ENCODE data around the gene GFY. TPM values are rescaled to one million over a fixed set of nuclear protein-coding genes. Genes with fewer than 3 reads are reported as not detected.
"Not testable (repeated sequence)": the region's sequence is repeated elsewhere in the genome, so short reads cannot be mapped to it uniquely, and the experiment has no call there.

Gene GFY
- total RNA-seq, 1 experiment from 2014 or later: 0.34 TPM

GRCh38 chr19:49470615-49470978 is 45.4 kb downstream of the GFY start:
- Histone ChIP-seq H3K4me2 (ENCODE audit: low read depth, low read length, poor library complexity, severe bottlenecking) (no peak overlapping the region), H3K4me1 (ENCODE audit: low read length) (peaks cover 38% of the 10 kb centered on the region), H3K79me2 (ENCODE audit: low read length) (no peaks in the 10 kb centered on the region), H3K4me3 (ENCODE audit: low read length) (no peak overlapping the region), H2AFZ (ENCODE audit: low read length) (no peak overlapping the region), H3K9me2 (replicated peaks; ENCODE audit: insufficient read depth, low read length) (no peaks in the 10 kb centered on the region), H3K9me3 (ENCODE audit: low read length) (no peaks in the 10 kb centered on the region), H3K27me3 (ENCODE audit: low read length) (no peaks in the 10 kb centered on the region), H4K20me1 (ENCODE audit: insufficient read depth, low read depth, low read length) (no peaks in the 10 kb centered on the region), H3K36me3 (ENCODE audit: insufficient read depth, low read length) (0 out of 2 replicates have a peak, but pooled peaks cover 2% of the 10 kb centered on the region), H3K27ac (ENCODE audit: low read length) (no peak overlapping the region), H3K9ac (ENCODE audit: low read length) (no peak overlapping the region)
- no peak for DNase-seq

GRCh38 chr19:49472936-49473335 is 47.7 kb downstream of the GFY start:
- no peak overlapping the region for H3K27ac ChIP-seq (ENCODE audit: low read length)
- DNase-seq: peak; percentile 53
- H3K4me3 ChIP-seq (ENCODE audit: low read length): no peak overlapping the region

GRCh38 chr19:49473501-49473867 is 48.3 kb downstream of the GFY start:
- H3K9me3 ChIP-seq (ENCODE audit: low read length); H3K9me2 ChIP-seq (replicated peaks; ENCODE audit: insufficient read depth, low read length); H3K79me2 ChIP-seq (ENCODE audit: low read length); H3K36me3 ChIP-seq (ENCODE audit: insufficient read depth, low read length); H3K27ac ChIP-seq (ENCODE audit: low read length); H3K27me3 ChIP-seq (ENCODE audit: low read length); DNase-seq; H4K20me1 ChIP-seq (ENCODE audit: insufficient read depth, low read depth, low read length): not testable (repeated sequence)
- Histone ChIP-seq H2AFZ (ENCODE audit: low read length) (peak overlapping the region; percentile 78; the same call in 1 of the 2 replicates), H3K4me3 (ENCODE audit: low read length) (peak overlapping the region; percentile 75), H3K9ac (ENCODE audit: low read length) (peak overlapping the region; percentile 82), H3K4me1 (ENCODE audit: low read length) (peaks cover 32% of the 10 kb centered on the region), H3K4me2 (ENCODE audit: low read depth, low read length, poor library complexity, severe bottlenecking) (peak overlapping the region; percentile 90)

More at GRCh38 chr19:49472936-49473335, 47.7 kb downstream of the GFY start:
- Histone ChIP-seq H3K9me2 (replicated peaks; ENCODE audit: insufficient read depth, low read length) (no peaks in the 10 kb centered on the region), H3K4me2 (ENCODE audit: low read depth, low read length, poor library complexity, severe bottlenecking) (no peak overlapping the region), H3K79me2 (ENCODE audit: low read length) (no peaks in the 10 kb centered on the region), H4K20me1 (ENCODE audit: insufficient read depth, low read depth, low read length) (no peaks in the 10 kb centered on the region), H3K9ac (ENCODE audit: low read length) (no peak overlapping the region), H3K27me3 (ENCODE audit: low read length) (no peaks in the 10 kb centered on the region), H3K9me3 (ENCODE audit: low read length) (no peaks in the 10 kb centered on the region), H2AFZ (ENCODE audit: low read length) (no peak overlapping the region), H3K36me3 (ENCODE audit: insufficient read depth, low read length) (no peaks in the 10 kb centered on the region), H3K4me1 (ENCODE audit: low read length) (peaks cover 37% of the 10 kb centered on the region)

- Histone ChIP-seq H3K4me3 (ENCODE audit: low read length) (peak within 1 kb of the TSS; percentile 75), H3K4me1 (ENCODE audit: low read length) (peaks cover 27% of the 10 kb centered on the region)
- peak; percentile 96 for DNase-seq
Observed at GRCh38 chr19:49473868-49474541, 48.8 kb downstream of the GFY start, which contains the start of gene FLT3LG. Gene FLT3LG (plus strand): TSS chr19:49474215. CDS start chr19:49474640, 425 bp downstream.

GRCh38 chr19:49474542-49474924 is 49.3 kb downstream of the GFY start:
- Histone ChIP-seq H3K4me1 (ENCODE audit: low read length) (peaks cover 23% of the 10 kb centered on the region), H3K79me2 (ENCODE audit: low read length) (no peaks in the 10 kb centered on the region), H3K27ac (ENCODE audit: low read length) (no peak overlapping the region), H3K9ac (ENCODE audit: low read length) (peak overlapping the region; percentile 82), H3K36me3 (ENCODE audit: insufficient read depth, low read length) (no peaks in the 10 kb centered on the region), H3K27me3 (ENCODE audit: low read length) (no peaks in the 10 kb centered on the region), H2AFZ (ENCODE audit: low read length) (peak overlapping the region; percentile 78), H3K9me2 (replicated peaks; ENCODE audit: insufficient read depth, low read length) (no peaks in the 10 kb centered on the region), H3K4me3 (ENCODE audit: low read length) (peak overlapping the region; percentile 75), H4K20me1 (ENCODE audit: insufficient read depth, low read depth, low read length) (no peaks in the 10 kb centered on the region), H3K4me2 (ENCODE audit: low read depth, low read length, poor library complexity, severe bottlenecking) (peak overlapping the region; percentile 90), H3K9me3 (ENCODE audit: low read length) (no peaks in the 10 kb centered on the region)
- DNase-seq: no peak

More at GRCh38 chr19:49473868-49474541, 48.8 kb downstream of the GFY start, which contains the start of gene FLT3LG:
- H3K9me3 ChIP-seq (ENCODE audit: low read length): no peaks in the 10 kb centered on the region
- peak within 1 kb of the TSS; percentile 78 for H2AFZ ChIP-seq (ENCODE audit: low read length)
- no peaks in the 10 kb centered on the region for H3K9me2 ChIP-seq (replicated peaks; ENCODE audit: insufficient read depth, low read length)
- no peaks in the 10 kb centered on the region for H3K36me3 ChIP-seq (ENCODE audit: insufficient read depth, low read length)
- H4K20me1 ChIP-seq (ENCODE audit: insufficient read depth, low read depth, low read length): no peaks in the 10 kb centered on the region
- H3K4me2 ChIP-seq (ENCODE audit: low read depth, low read length, poor library complexity, severe bottlenecking): peak within 1 kb of the TSS; percentile 90
- no peaks in the 10 kb centered on the region for H3K79me2 ChIP-seq (ENCODE audit: low read length)
- no peaks in the 10 kb centered on the region for H3K27me3 ChIP-seq (ENCODE audit: low read length)
- H3K9ac ChIP-seq (ENCODE audit: low read length): peak within 1 kb of the TSS; percentile 82
- H3K27ac ChIP-seq (ENCODE audit: low read length): no peak within 1 kb of the TSS

- H3K4me2 ChIP-seq (ENCODE audit: low read depth, low read length, poor library complexity, severe bottlenecking): peak overlapping the region; percentile 90
- no peaks in the 10 kb centered on the region for H3K36me3 ChIP-seq (ENCODE audit: insufficient read depth, low read length)
- H3K4me3 ChIP-seq (ENCODE audit: low read length): peak overlapping the region; percentile 75; the same call in 1 of the 2 replicates
- no peaks in the 10 kb centered on the region for H3K79me2 ChIP-seq (ENCODE audit: low read length)
- H3K9me3 ChIP-seq (ENCODE audit: low read length): no peaks in the 10 kb centered on the region
- no peak overlapping the region for H3K27ac ChIP-seq (ENCODE audit: low read length)
- no peak for DNase-seq
- no peaks in the 10 kb centered on the region for H3K9me2 ChIP-seq (replicated peaks; ENCODE audit: insufficient read depth, low read length)
- peaks cover 16% of the 10 kb centered on the region for H3K4me1 ChIP-seq (ENCODE audit: low read length)
- no peak overlapping the region for H2AFZ ChIP-seq (ENCODE audit: low read length)
- H3K9ac ChIP-seq (ENCODE audit: low read length): peak overlapping the region; percentile 82
- H4K20me1 ChIP-seq (ENCODE audit: insufficient read depth, low read depth, low read length): no peaks in the 10 kb centered on the region
- H3K27me3 ChIP-seq (ENCODE audit: low read length): no peaks in the 10 kb centered on the region
Observed at GRCh38 chr19:49475191-49475917, 50.2 kb downstream of the GFY start.

GRCh38 chr19:49475995-49476880 is 51.0 kb downstream of the GFY start:
- H4K20me1 ChIP-seq (ENCODE audit: insufficient read depth, low read depth, low read length): no peaks in the 10 kb centered on the region
- H2AFZ ChIP-seq (ENCODE audit: low read length): no peak overlapping the region

More at GRCh38 chr19:49475995-49476880, 51.0 kb downstream of the GFY start:
- H3K9me2 ChIP-seq (replicated peaks; ENCODE audit: insufficient read depth, low read length): no peaks in the 10 kb centered on the region
- H3K27me3 ChIP-seq (ENCODE audit: low read length): no peaks in the 10 kb centered on the region
- H3K79me2 ChIP-seq (ENCODE audit: low read length): no peaks in the 10 kb centered on the region
- H3K9me3 ChIP-seq (ENCODE audit: low read length): no peaks in the 10 kb centered on the region
- peaks cover 16% of the 10 kb centered on the region for H3K4me1 ChIP-seq (ENCODE audit: low read length)
- H3K36me3 ChIP-seq (ENCODE audit: insufficient read depth, low read length): no peaks in the 10 kb centered on the region
- no peak overlapping the region for H3K4me2 ChIP-seq (ENCODE audit: low read depth, low read length, poor library complexity, severe bottlenecking)
- H3K4me3 ChIP-seq (ENCODE audit: low read length): no peak overlapping the region
- no peak overlapping the region for H3K9ac ChIP-seq (ENCODE audit: low read length)
- peak; percentile 78 for DNase-seq
- no peak overlapping the region for H3K27ac ChIP-seq (ENCODE audit: low read length)

Measured in Karpas-422 (cell line).